GM21528 (cell line): ENCODE measurements around the gene LASP1.

Source experiments
- ATAC-seq: cut with Tn5 transposase; IDR thresholded peaks from one replicate; pipeline ENCODE4 v1.9.1; 2021; ENCODE audit warnings: mild to moderate bottlenecking, moderate library complexity; ENCODE audit not compliant: unreplicated experiment, low FRiP score

The LASP1 gene

DNA sequence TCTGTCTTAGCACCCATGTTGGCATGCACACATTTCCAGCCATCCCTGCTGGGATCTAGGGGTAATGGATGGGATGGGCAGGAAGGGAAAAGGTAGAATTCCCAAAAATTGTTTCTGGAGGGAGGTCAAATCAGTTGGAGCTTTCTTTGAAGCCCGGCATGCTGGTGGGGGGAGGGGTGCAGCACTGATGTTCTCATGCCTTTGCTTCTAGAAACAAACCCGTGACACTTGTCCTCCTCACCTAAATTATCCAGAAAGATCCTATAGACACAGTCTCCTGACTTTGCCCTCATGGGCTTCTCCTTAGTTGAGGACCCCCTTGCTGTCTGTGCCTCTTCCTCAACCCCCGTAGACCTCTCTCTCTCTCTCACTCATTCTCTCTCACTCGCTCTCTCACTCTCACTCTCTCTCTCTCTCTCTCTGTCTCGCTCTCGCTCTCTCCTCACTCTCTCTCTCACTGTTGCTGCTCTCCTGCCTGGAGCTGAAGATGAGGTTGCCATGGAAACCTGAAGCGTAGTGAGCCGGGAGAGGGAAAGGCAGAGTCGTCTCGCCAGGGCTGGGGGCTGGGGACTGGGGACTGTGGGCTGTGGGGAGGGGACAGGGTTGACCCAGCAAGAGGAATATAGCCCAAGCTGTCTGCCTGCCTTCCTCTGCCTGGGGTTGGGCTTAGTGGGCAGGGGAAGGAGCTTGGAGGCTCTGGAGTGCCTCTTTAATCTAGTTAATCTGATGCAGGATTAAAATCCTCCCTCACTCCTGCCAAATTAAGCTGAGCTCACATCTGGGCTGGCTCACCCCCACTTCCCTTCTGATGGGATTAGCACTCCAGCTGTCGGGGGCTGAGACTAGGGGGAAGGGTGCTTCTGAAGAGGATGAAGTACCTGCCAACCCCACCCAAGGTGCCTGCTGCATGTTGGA lies 16.1 kb downstream of the LASP1 start:
- ATAC-seq = no peak

DNA sequence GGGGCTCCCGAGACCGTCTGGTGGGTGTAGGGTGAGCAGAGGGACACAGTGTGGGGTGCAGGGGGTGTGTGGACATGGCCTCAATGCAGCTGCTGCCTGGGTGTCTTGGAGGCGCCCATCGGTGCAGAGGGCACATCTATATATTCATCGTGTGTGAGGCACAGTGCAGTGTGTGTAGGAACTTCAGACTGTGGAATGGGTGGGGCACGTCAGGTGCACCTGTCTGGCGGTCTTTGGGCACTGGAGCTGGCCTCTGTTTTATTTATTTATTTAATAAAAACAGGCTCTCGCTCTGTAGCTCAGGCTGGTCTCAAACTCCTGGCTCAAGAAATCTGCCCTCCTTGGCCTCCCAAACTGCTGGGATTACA lies 16.8 kb downstream of the LASP1 start:
- no peak for ATAC-seq

DNA sequence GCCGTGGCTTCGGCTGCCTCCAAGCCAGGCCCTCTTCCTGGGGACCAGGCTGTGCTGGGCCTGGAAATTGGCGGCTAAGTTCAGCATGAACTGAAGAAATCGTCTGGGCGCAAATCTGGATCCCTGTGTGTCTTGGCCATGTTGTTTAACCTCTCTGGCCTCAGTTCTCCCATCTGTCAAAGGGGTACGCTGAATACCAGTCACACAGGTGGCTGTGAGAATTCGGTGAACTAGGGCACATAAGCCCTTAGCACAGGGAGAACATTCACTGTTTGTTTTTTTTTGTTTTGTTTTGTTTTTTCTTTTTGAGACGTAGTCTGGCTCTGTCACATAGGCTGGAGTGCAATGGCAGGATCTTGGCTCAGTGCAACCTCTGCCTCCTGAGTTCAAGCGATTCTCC lies 19.0 kb downstream of the LASP1 start:
- no peak for ATAC-seq

DNA sequence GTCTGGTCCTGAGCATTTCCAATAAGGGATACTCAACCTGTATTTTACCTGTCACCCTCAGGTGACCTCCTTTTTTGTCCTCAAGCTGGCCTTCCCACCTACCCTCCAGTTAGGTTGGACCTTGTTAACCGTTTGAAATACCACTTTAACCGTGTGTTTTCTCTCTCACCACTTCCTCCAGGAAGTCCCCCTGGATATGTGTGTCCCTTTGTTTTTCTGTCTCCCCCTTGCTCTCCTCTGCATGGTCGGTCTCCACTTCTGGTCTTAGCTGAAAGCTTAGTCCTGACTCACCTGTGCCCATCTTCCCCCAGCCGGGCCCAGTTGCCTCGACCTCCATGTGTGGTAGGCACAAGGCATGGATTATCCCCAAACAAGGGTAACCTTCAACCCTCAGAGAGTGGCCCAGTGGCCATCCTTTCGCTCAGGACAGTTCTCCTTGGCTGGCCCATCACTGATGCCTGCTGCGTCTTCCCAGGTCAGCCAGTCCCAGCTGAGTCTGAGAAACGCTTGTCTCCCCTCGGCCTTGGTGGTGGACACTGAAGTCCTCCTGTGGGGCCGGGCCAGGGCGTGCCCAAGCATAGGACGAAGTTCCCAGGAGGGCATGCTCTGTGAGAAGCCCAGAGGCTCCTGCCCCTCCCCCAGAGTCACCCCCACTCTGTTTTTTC lies 20.0 kb downstream of the LASP1 start:
- no peak for ATAC-seq

DNA sequence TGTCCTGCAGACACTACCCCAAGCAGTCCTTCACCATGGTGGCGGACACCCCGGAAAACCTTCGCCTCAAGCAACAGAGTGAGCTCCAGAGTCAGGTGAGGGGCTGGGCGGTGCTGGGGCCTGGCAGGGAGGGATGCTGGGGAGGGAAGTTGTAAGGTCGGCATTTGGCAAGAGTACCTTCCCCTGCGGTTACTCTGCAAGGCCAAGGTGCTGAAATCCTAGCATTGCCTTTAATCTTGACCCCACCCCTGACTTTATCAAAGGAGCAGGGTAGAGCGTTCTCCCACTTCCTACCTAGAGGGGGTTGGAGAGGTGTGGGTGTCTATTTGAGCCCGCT lies 20.5 kb downstream of the LASP1 start:
- ATAC-seq = no peak

DNA sequence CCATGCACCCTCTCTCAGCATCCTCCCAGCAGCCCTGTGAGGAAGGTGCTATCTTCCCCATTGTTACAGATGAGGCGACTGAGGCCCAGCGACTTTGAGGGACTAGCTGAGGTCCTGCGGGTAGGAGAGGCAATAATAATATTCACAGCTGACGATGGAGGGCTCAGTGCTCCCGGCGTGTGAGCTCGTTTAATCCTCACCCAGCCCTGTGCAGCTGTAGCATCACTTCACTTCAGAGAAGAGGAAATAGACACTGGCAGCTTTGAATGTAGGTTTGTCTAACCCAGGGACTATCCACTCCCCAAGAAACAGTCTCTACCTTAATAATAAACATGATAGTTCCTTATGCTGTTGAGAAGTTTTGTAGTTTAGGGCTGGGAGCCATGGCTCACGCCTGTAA lies 21.6 kb downstream of the LASP1 start:
- ATAC-seq = no peak

DNA sequence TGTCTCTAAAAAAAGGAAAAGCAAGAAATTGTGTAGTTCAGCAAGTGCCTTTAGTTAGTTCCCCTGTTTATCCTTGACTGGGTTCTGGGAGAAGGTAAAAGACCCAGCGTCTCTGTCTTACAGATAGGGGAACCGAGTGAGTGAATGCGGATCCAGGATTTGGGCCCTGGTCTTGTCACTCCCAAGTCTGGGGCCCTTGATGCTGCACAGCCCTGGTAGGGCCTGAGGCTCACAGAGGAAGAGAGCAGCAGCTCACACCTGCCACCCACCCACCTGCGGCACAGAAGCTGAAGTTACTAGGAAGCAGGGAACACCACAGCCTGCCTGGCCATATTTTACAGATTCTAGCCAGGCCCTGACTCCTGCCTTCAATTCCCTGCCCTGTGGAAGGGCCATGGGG lies 22.2 kb downstream of the LASP1 start:
- no peak for ATAC-seq

DNA sequence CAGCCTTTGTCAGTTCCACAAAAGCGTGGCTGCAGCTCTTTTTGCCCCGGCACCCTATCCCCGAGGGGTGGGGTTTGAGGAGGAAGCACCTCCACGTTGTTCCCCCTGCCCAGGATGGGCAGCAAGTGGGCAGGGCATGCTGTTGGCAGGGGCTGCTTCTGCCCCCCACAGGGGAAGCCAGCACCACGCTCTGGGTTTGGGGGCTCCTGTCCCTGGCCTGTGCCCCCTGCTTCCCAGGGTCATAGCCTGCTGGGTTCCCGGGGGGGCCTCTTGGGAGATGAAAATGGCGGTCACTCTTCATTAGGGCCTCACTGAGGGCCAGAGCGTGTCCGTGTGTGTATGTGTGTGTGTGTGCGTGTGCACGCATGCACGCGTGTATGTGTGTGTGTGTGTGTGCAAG lies 22.8 kb downstream of the LASP1 start:
- ATAC-seq = no peak

DNA sequence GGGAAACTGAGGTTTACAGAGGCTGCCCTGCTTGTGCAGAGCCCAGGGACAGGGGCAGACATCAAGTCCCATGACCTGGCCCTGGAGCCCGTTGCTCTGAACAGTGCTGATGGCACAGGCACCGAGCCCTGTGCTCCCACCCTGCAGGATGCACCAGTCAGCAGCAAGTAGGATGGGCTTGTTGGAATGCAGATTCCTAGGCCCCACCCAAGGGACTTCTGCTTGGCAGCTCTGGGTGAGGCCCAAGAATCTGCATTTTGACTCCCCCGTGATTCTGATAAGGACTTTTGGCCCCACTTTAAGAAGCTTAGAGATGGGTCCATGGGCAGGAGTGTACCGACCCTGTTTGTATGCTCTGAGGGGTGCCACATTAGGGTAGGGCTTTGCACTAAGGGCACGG lies 23.3 kb downstream of the LASP1 start:
- no peak for ATAC-seq

DNA sequence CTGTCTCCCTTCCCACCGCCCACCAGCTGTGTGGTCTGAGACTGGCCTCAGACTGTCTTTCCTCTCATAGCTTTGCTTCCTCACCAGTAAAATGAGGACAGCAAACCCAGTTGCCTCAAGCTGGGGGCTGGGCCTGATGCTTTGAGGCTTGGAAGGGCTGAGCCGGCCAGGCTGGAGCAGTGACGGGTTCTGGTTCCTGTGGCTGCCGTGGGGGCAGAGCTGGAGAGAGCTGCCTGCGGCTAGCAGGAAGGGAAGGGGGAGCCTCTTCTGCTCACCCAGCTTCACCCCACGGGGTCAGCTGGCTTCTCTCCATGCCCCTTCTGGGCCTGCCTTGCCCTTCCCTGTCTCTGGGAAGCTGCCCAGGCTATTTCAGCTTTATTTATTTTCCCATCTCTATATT lies 23.7 kb downstream of the LASP1 start:
- ATAC-seq = no peak

DNA sequence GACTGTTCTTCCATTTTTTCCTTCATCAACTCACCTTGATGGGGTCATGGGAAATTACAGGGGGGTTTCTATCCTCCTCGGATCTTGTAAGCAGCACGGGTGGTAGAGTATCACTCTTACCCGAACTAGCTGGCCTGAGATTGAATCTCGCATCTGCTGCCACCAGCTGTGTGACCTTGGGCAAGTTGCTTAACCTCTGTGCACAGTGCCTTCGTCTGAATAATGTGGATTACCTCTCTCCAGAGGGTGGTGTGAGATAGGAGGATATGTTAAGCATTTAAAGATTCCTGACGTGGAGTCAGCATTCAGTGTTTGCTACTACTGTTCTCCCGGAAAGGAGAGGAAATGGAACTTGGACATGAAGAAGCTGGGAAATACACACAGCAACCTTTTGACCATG lies 24.4 kb downstream of the LASP1 start:
- no peak for ATAC-seq

DNA sequence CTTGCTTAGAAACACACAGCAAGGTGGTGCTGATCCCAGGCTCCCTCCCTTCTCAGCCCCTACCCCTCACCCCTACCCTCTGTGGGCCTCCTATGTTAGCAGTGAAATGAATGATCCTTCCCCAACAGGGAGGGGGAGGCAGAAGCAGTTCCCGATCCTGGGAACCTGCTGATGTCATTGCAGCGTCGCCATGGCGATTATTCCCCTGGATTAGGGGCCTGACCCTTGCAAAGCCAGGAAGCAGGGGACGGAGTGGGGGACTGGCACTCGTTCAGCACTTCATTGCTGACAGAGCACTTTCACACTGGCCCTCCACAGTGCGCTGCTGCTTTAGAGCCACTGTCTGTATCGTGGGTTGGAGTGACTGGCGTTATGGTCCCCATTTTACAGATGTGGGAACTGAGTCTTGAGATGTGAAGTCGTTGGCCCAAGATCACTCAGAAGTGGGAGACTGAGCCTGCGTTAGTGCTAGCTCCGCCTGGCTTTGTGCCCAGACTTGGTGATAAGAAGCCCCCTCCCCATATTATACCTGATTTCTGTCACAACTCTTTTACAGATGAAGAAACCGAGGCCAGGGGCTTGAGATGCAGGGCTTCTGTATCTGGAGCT lies 26.6 kb downstream of the LASP1 start:
- no peak for ATAC-seq

DNA sequence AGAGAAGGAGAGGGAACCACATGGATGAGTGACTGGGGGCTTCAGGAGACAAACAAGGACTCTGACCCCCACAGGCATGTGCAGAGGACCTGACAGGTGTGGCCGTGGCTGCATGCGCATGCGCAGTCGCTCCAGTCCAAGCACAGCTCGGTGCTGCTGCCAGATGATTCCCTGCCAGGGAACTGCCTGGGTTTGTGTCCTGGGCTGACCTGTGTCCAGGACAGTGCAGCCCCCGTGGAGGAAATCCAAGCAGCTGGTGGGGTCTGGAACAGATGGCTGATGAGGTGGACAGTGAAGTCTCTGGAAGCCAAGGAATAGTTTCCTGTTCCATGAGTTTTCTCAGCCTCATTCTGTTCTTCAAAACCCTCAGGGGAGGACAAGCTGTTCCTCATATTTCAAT lies 27.3 kb downstream of the LASP1 start:
- no peak for ATAC-seq

DNA sequence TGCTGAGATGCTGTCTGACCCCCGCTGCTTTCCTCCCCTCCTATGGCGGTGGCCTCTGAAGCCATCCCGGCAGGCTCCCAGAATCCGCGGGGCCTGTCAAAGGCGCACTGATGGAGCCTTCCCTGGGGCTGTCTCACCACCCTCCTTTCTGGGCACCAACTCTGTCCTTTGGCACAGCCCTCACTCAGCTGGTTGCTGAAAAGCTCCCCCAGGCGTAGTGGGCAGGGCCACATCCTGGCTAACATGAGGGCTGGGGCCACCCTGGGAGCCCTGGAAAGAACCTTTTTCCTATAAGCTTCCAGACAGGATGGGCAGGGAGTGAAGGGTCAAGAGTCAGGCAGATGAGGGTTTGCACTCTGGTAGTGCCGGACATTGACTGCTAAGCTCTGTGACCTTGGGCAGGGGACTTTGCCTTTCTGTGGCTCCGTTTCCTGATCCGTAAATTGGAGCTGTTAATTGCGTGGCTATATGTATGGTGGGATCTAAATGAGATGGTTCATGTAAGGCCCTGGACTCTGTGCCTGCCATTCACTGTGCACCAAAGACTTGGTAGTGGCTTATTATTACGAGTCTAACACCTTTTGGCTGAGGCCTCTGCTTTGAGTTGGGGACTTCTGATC lies 27.9 kb downstream of the LASP1 start:
- no peak for ATAC-seq

DNA sequence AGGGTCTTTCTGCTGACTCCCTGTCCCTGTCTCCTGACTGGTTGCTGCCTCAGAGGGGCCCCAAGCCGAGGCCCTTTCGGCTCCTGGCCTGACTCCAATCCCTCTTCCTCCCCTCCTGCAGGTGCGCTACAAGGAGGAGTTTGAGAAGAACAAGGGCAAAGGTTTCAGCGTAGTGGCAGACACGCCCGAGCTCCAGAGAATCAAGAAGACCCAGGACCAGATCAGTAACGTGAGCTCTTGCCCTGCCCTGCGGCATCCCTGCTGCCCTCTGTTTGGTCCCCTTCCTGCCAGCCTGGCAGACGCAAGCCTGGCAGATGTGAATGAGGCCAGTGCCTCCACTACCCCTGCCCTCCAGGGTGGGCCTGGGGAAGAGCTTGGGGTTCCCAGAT lies 28.4 kb downstream of the LASP1 start:
- peak; percentile 13 for ATAC-seq

DNA sequence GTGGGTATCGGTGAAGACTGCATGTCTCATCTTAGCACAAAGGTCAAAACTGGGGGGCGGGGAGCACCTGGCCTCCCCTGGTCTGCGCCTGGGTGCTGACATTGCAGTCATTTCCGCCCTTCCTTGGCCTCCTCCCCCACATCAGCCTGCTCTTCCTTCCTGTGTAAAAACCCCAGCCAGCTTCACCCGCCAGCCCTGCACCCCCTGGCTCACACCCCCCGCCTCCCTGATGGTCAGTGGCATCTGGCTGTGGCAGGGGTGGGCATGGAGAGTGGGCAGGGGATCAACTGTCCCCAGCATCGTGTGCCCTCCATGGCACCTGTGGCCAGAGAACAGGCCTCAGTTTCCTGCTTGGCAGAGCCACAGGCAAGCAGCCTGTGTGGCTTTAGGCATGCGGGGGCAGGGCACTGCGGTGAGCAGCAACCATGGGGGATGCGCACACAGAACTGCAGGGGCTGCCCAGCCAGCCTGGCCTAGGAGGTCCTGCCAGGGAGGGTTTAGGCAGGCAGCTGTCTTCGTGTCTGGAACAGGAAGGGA lies 29.0 kb downstream of the LASP1 start:
- ATAC-seq = peak; percentile 72

DNA sequence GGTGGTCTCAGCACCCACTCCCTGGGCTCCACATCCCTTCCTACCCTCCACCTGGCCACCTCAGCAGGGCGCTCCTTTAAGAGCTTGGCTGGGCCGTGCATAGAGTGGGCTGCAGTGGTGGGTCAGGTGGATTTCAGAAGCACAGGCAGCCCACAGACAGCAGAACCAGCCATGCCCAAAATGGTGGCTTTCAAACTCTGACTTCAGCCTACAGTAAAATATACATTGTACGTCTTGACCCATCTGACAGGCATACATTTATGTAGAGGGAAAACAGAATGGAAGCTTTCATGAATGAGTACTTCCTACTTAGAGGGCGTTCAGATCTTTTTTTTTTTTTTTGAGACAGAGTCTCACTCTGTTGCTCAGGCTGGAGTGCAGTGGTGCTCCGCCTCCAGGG lies 29.6 kb downstream of the LASP1 start:
- no peak for ATAC-seq

DNA sequence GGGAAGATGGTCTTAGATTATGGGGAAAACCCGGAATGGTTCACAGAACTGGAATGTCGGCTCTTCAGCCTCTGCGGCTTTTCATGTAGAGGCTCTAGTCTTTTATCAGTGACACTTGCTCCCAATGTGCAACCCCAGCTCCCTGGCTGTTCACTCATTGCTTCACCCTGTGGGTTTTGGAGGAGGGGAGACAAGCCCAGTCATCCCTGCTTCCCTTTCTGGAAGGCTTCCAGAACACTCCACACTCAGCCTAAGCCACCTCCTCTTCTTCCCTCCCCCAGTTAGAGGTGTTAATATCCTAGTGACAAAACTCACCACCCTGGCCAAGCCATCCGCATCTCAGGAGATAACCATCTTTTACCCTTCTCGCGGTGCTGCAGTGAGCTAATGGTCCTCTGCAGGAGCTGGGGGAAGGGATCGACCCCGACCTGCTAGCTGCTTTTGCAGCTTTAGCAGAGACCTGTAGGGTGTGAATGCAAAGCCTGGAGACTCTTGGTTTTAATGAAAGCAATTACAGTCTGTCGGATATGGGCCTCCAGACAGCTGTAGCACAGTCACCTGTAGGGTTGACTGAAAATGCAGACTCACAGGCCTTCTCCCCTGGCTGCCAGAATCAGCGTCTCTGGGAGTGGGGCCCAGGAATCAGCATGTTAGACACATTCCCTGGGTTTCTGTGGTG lies 31.3 kb downstream of the LASP1 start:
- no peak for ATAC-seq

DNA sequence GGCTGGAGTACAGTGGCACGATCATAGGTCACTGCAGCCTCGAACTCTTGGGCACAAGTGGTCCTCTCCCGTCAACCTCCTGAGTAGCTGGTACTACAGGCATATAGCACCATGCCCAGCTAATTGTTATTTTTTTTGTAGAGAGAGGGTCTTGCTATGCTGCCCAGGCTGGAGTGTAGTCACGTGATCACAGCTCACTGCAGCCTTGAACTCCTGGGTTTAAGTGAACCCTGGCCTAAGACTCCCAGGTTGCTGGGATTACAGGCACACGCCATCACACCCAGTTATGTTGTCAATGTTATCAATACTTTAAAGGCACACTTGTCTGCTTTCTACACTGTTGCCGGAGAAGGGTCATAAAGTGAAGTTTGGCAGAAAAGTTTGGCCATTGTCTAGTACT lies 33.5 kb downstream of the LASP1 start:
- ATAC-seq = no peak

DNA sequence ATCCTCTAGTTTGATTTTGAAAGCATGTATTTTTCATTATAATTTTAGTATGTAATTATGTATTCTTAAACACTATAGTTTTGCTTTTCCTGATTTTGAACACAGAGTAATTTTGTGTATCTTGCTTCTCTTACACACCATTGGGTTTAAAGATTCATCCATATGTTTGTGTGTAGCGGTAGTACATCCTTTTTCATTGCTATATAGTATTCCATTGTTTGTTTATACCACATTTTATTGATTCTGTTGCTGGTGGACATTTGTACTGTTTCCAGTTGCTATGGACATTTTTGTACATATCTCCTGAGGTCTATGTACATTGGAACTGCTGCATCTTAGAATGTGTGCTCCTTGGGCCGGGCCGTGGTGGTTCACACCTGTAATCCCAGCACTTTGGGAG lies 35.0 kb downstream of the LASP1 start:
- no peak for ATAC-seq

DNA sequence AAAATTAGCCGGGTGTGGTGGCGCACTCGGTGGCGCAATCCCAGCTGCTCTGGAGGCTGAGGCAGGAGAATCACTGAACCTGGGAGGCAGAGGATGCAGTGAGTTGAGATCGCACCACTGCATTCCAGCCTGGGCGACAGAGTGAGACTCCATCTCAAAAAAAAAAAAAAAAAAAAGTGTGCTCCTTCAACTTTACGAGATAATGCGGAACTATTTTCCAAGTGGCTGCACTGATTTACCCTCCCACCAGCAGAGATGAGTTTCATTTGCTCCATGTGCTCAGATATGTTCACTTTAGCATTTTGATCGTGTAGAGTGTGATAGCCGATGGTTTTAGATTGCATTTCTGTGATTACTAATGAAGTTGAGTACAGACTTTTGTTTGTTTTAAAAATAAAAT lies 35.5 kb downstream of the LASP1 start:
- ATAC-seq = no peak
